Thyroid gland (tissue), 4 donors: Measurements from ENCODE around the gene MSANTD2.

ENCODE experiments used
- POLR2A ChIP-seq, 2 donors: fragments of 450-650 bp; IDR thresholded peaks; one replicate each; pipeline ENCODE4 v1.6.1; 2017; ENCODE audit warnings: antibody characterized with exemption in 2 of 2, mild to moderate bottlenecking in 2 of 2, moderate library complexity in 1 of 2
- TF ChIP-seq, protein P1 (sequence below), 6 experiments: fragments of 200-600 bp in 3 of 6; fragments of 450-650 bp in 3 of 6; sonication (generic) in 3 of 6; IDR thresholded peaks; one replicate each; pipeline ENCODE4 v1.5.1; 2016 to 2019; ENCODE audit warnings: antibody characterized with exemption in 6 of 6, mild to moderate bottlenecking in 2 of 6, inconsistent platforms in 1 of 6, moderate library complexity in 1 of 6

DNA sequence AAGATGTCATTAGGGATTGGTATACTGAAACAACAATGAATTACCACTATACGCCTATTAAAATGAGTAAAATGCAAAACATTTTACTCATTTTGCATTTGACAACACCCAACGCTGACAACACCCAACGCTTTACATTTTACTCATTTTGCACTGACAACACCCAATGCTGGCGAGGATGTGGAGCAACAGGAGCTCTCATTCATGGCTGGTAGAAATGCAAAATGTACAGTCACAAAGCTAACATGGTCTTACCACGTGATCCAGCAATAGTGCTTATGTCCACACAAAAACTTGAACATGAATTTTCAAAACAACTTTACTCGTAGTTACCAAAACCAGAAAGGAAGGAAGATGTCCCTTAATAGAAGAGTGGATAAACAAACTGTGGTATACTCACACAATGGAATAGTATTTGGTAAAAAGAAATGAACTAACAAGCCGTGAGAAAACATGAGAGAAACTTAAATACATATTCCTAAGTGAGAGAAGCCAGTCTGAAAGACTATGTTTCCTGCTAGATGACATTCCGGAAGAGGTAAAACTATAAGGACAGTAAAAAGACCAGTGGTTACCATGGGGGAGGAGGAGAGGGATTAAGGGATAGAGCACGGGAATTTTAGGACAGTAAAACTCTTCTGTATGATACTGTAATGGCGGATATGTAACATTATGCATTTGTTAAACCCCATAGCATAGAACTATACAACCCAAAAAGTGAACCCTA is 11.4 kb upstream of the MSANTD2 start:
- TF ChIP-seq, protein P1, sequence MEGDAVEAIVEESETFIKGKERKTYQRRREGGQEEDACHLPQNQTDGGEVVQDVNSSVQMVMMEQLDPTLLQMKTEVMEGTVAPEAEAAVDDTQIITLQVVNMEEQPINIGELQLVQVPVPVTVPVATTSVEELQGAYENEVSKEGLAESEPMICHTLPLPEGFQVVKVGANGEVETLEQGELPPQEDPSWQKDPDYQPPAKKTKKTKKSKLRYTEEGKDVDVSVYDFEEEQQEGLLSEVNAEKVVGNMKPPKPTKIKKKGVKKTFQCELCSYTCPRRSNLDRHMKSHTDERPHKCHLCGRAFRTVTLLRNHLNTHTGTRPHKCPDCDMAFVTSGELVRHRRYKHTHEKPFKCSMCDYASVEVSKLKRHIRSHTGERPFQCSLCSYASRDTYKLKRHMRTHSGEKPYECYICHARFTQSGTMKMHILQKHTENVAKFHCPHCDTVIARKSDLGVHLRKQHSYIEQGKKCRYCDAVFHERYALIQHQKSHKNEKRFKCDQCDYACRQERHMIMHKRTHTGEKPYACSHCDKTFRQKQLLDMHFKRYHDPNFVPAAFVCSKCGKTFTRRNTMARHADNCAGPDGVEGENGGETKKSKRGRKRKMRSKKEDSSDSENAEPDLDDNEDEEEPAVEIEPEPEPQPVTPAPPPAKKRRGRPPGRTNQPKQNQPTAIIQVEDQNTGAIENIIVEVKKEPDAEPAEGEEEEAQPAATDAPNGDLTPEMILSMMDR (IDR thresholded peaks at IDR 0.05) = no peak
- no peak for TF ChIP-seq POLR2A (IDR thresholded peaks at IDR 0.05)
